Limb (tissue), 2 donors: ENCODE measurements around the gene TUBGCP2.

Experiments
- DNase-seq, 2 donors: peaks; one replicate each; pipeline ENCODE4 v3.0.0-alpha.2; 2016; ENCODE audit errors: extremely low spot score in 2 of 2

TUBGCP2 gene

GRCh38 chr10:133278577-133279265, 30.0 kb downstream of the TUBGCP2 start:
- DNase-seq, result no peak

GRCh38 chr10:133277993-133278576, 30.6 kb downstream of the TUBGCP2 start:
- DNase-seq, result no peak

GRCh38 chr10:133277277-133277992, 31.2 kb downstream of the TUBGCP2 start:
- no peak for DNase-seq

DNA sequence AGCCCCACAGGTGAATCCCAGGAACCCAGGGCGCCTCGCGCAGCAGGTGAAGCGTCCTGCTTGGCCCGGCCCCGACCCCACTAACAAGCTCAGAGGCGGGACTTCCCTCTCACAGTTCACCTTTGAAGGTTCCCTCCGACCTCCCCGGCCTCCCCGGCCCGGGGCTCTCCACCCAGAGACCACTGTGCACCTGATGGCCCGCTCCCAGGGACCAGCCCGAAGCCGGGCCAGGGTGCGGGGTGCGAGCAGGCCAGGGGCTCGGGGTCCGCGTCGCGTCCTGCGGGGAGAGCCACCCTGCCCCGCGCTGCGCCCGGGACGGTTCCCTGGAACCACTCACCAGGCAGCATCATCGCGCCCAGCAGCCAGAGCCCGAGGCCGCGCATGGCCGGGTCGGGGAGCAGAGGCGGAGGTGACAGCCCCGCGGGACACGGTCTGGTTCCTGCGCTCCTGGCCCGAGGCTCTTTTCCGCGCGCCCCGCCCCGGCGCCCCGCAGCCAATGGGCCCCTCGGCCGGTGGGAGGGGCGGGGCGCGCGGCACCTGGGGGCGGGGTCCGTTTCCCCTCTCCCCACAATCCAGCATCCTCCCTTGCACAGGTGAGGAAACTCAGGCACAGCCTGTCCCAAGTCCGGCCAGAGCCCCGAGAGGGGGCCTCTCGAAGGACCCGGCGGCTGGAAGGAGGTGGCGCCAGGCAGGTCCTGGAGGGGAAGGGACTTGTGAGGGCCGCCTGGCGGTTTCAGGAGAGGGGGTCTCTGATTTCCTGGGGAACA, 32.1 kb downstream of the TUBGCP2 start, which contains the start of gene ADAM8:
TSS of gene ADAM8 (minus strand) at position 434 of the 767 bp plus-strand sequence. CDS start at position 383, 51 bp downstream.
- no peak for DNase-seq

GRCh38 chr10:133276100-133276434, 32.6 kb downstream of the TUBGCP2 start:
- no peak for DNase-seq

DNA sequence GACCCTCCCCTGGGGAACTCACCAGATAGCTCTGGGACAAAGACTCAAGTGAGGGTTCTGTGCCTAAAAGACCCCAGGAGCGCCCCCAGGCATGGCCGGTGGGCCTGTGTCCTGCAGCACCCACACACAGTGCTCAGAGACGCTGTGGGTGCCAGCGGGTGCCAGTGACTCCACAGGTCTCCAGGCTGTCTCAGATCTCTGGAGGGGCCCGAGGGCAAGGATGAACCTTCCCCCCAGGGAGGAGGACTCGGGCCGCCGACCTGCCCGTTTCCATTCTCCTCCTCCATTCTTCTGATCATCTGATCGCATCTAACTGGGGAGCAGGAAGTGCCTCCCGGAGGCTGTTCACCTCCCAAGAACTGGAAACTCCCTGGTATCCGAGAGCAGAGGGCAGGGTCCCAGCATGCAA, 33.0 kb downstream of the TUBGCP2 start:
- DNase-seq, result no peak

DNA sequence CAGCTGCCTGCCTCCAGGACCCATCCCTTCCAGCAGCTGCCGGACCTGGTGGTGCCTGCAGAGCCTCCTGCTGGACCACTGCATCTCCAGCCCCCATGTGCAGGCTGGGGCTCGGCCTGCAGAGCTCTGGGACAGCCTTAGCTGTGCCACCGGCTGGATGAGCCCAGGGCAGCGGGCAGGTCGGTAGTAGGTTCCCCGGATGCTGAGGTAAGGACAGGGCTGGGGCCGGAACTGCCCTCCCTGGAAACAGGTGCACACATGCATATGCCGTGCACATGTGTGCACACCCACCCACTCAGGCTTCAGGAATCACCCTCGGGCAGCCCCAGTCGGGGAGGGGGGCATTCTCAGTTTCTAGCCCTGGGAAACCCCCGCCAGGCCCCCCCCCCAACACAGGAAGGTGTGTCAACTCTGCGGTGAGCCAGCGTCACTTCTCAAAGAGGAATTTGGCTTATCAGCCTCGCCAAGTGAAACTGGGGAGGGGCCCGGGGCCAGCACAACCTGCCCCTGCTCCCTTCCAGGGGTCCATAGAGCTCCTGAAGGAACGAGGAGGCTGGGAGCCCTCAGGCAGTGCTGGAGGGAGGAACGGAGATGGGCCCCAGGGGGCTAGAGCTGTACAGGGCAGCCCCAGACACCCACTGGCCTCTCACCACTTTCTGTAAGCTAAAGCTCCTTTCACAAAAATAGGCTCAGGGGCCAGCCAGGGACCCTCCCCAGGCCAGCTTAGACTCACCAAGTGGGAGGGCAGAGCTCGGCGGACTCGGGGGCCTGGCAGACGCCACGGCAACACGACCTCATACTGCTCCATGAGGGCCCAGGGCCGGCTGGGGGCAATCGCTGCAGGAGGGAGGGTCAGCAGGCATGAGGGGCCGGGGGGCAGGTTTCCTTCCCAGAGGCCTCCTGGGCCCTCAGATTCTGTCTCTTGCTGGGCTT, 33.7 kb downstream of the TUBGCP2 start:
- DNase-seq, result no peak

GRCh38 chr10:133273534-133274143, 35.0 kb downstream of the TUBGCP2 start:
- no peak for DNase-seq

- no peak for DNase-seq
Observed at GRCh38 chr10:133272964-133273420, 35.7 kb downstream of the TUBGCP2 start.

DNA sequence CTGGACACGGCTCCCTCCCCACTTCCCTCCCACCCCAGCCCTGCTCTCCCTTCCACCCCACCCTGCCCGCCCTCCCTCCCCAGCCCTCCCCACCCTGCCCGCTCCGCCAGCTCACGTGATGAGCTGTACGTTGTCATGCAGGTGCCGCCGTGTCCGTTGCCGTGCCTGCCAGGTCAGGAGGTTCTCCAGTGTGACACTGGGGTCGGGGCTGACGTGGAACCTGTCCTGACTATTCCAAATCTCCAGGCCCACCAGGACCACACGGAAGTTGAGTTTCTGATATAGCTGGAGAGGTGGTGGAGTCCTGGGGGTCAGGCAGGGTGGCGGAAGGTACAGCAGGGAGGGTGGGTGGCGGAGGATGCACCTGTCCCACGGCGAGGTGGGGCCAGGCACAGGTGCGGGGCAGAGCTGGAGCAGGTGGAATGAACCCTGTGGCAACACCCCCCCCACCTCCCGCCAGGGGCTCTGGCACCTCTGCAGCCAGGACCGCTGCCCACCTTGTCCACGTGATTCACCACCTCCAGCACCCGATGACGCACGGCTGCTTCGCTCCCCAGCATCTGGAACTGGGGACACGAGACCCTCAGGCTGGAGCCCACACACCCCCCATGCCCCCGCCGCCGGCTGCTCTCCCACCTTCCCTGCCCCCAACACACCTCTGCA, 36.2 kb downstream of the TUBGCP2 start:
- no peak for DNase-seq

DNA sequence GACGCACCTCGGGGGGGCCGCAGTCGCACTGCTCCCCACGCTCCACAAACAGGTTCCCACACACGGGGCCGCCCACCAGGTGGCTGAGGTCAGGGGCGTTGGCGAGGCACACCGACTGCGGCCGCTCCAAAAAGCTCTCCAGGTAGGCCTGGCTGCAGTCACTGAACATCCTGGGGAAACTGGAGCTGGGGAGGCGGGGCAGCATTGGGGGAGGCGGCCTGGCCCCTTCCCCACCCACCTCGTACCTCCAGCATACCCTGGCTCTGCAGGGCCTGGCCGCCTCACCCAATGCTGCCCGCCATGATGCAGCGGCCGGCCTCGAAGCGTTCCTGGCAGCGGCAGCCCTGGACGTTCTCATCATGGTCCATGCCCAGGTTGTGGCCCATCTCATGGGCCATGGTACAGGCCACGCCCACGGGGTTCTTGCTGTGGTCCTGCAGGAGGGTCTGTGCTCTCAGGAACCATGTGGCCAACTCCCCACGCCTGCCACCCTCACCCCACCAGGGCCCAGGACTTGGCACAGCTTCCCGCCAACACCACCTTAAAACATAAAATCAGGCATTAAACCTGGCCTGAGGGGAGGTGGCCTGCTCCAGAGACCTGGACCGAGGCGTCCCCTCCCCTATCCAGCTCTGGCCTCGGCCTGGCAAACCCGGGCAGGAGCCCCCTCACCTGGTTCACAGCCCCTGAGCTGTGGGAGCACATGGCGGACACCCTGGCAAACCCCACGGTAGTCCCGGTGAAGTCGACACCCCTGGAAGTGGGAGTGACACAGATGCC, 37.0 kb downstream of the TUBGCP2 start:
- DNase-seq, result no peak

DNA sequence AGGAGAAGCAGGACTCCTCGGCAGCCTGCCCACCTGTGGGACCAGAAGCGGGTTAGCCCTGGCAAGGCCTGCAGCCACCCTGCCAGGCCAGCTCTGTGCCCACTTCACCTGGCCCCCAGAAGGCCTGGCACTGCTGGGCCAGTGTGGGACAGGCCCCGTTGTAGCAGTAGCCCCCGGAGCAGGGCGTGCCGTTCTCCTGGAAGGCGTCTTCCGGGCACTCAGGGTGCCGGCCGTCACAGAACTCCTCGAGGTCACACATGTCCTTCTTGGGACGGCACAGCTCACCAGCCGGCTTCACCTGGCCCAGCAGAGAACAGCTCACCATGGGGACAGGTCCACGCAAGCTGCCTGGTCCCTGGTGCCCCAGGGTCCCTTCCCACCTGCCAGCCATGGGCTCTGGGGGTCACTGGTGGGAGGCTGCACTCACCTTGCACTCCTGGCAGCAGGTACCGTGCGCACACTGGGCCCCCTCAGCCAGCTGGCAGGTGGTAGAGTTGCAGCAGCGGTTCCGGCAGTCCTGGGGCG, 37.8 kb downstream of the TUBGCP2 start:
- no peak for DNase-seq

- no peak for DNase-seq
Observed at GRCh38 chr10:133270204-133270603, 38.5 kb downstream of the TUBGCP2 start.

DNA sequence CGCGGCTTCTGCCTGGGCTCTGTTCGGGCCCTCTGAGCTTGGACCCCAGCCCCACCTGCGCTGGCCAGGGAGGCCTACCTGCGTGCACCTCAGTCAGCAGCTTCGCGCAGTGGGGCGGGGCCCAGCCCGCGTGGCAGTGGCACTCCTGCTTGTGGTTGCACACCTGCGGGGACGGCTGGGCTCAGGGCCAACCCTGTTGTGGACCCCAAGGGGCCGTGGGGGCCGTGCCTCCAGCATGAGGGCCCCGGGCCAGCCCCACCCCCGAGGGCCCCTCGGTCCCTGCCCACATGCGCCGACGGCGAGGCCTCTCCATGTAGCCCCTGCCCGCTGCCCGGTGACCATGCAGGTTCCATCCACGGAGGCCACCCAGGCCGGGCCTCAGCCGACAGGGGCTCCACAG, 39.3 kb downstream of the TUBGCP2 start:
- no peak for DNase-seq

GRCh38 chr10:133268532-133268931, 40.1 kb downstream of the TUBGCP2 start:
- DNase-seq, result no peak

DNA sequence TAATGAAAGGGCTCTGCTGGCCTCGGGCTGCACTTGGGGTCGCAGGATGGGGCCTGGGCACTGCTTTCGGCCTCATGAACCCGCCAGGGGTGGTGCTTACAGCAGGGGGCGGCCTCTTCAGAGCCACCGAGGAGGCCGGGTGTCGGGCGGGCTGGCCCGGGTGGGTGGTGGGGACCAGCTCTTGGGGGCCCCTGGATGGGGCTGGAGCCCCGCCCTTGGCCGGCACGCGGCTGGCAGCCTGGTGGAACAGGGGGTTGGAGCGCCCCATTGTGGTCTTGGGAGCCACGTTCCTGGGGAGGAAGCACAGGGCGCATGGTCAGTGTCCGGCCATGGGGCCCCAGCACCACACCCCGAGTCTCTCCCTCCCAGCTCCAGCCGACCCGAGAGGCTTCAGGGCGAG, 40.8 kb downstream of the TUBGCP2 start:
- DNase-seq, result no peak

DNA sequence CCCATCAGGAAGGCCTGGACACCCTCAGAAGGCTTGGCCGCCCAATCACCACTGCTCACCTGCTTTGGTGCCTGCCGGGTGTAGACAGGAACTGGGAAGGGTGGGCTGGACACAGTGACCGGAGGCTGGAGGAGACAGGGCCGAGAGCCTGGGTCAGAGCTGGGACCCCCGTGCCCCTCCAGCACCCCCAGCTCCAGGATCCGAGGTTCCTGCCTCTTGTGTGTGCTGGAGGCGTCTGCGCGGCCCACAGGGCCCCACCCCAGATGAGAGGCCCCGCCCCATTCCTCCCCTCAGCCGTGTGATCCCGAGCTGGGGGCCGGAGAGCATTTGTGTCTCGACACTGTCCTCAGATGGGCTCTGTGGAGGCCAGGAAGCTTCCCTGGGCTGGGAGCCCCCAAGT, 41.4 kb downstream of the TUBGCP2 start:
- DNase-seq, result no peak

DNA sequence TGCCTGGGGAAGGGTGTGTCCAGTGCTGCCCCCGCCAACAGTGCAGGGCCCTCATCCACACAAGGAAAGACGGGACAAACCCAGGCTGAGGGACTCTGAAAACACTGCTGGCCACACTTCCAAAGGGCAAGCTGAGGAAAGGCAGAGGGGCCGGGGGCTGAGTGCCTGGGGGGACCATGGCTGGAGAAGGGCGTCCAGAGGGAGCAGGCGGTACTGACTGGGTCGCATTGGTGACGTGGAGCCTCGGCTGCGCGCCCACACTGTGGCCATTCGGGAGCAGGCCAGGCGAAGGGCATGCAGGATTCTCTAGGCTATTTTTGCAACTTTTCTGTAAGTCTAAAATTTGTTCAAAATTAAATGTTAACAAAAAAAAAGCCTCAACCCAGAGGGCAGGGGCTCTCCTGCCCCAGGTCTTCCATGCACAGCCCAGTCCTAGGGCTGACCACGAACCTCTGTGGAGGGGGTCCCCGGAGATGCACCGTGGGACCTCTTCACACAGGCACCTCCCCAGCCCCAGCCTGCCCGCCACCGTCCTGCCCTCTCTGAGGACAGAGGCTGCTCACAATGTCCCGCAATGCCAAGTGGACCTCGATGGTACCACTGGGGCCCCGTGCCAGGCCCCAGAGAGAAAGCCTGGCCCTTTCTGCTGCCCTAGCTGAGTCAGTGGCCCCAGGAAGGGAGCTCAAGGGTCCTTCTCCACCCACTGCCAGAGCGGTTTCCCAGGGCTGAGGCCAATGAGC, 42.4 kb downstream of the TUBGCP2 start:
- DNase-seq, result no peak
